HL-60 (cell line): ENCODE measurements around the gene SERPIND1.
"Not testable (repeated sequence)": the region's sequence is repeated elsewhere in the genome, so short reads cannot be mapped to it uniquely, and the experiment has no call there.

Experiments
- DNase-seq, 2 experiments: peaks; one replicate each; pipeline ENCODE4 v3.0.0-alpha.2; 2010 to 2020; ENCODE audit warnings: low read depth in 1 of 2, low spot score in 1 of 2
- H3K27ac ChIP-seq: fragments of 250-450 bp; sonication (Bioruptor Pico); replicated peaks from 2 replicates; pipeline ENCODE4 v1.5.1; 2020; ENCODE audit warnings: mild to moderate bottlenecking, moderate library complexity
- H3K27me3 ChIP-seq: fragments of 250-450 bp; sonication (Bioruptor Pico); 2 replicates; pipeline ENCODE4 v1.5.1; 2021; ENCODE audit warnings: mild to moderate bottlenecking, moderate library complexity; ENCODE audit not compliant: insufficient read depth, poor library complexity, severe bottlenecking
- H3K4me3 ChIP-seq: replicated peaks from 2 replicates; pipeline ENCODE4 v1.5.1; 2011; ENCODE audit warnings: mild to moderate bottlenecking, control low read depth, low read length; ENCODE audit not compliant: insufficient read depth
- GABPA ChIP-seq: IDR thresholded peaks from 2 replicates; pipeline ENCODE4 v1.6.1; 2012; ENCODE audit warnings: low read depth
- POLR2AphosphoS5 ChIP-seq: IDR thresholded peaks from 2 replicates; pipeline ENCODE4 v1.6.1; 2012; ENCODE audit warnings: low read depth
- SPI1 ChIP-seq: IDR thresholded peaks from 2 replicates; pipeline ENCODE4 v1.6.1; 2012; ENCODE audit warnings: low read depth, mild to moderate bottlenecking, borderline replicate concordance
- TF ChIP-seq, protein P1 (sequence below): IDR thresholded peaks from 2 replicates; pipeline ENCODE4 v1.6.1; 2012; ENCODE audit warnings: low read depth; ENCODE audit not compliant: insufficient replicate concordance
- TF ChIP-seq, protein P2 (sequence below): IDR thresholded peaks from one replicate; pipeline ENCODE4 v1.5.1; 2011; ENCODE audit warnings: low read length, control low read depth, inconsistent platforms; ENCODE audit not compliant: insufficient read depth

Gene SERPIND1

DNA sequence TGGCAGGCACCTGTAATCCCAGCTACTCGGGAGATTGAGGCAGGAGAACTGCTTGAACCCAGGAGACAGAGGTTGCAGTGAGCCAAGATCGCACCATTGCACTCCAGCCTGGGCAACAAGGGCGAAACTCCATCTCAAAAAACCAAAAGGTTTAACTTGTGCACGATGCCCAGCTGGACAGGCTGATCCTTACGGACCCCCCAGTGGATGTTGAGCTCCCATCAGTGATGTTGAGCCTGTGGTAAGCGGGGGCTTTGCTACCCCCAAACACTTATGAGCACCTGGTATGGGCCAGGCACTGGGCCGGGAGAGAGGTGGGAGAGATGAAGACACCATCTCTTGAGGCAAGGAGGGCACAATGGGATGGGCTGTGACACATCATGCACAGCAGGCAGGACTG lies 7.4 kb upstream of the SERPIND1 start:
- TF ChIP-seq POLR2AphosphoS5 = no peak
- TF ChIP-seq GABPA = no peak
- TF ChIP-seq, protein P1, sequence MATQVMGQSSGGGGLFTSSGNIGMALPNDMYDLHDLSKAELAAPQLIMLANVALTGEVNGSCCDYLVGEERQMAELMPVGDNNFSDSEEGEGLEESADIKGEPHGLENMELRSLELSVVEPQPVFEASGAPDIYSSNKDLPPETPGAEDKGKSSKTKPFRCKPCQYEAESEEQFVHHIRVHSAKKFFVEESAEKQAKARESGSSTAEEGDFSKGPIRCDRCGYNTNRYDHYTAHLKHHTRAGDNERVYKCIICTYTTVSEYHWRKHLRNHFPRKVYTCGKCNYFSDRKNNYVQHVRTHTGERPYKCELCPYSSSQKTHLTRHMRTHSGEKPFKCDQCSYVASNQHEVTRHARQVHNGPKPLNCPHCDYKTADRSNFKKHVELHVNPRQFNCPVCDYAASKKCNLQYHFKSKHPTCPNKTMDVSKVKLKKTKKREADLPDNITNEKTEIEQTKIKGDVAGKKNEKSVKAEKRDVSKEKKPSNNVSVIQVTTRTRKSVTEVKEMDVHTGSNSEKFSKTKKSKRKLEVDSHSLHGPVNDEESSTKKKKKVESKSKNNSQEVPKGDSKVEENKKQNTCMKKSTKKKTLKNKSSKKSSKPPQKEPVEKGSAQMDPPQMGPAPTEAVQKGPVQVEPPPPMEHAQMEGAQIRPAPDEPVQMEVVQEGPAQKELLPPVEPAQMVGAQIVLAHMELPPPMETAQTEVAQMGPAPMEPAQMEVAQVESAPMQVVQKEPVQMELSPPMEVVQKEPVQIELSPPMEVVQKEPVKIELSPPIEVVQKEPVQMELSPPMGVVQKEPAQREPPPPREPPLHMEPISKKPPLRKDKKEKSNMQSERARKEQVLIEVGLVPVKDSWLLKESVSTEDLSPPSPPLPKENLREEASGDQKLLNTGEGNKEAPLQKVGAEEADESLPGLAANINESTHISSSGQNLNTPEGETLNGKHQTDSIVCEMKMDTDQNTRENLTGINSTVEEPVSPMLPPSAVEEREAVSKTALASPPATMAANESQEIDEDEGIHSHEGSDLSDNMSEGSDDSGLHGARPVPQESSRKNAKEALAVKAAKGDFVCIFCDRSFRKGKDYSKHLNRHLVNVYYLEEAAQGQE = no peak
- TF ChIP-seq, protein P2, sequence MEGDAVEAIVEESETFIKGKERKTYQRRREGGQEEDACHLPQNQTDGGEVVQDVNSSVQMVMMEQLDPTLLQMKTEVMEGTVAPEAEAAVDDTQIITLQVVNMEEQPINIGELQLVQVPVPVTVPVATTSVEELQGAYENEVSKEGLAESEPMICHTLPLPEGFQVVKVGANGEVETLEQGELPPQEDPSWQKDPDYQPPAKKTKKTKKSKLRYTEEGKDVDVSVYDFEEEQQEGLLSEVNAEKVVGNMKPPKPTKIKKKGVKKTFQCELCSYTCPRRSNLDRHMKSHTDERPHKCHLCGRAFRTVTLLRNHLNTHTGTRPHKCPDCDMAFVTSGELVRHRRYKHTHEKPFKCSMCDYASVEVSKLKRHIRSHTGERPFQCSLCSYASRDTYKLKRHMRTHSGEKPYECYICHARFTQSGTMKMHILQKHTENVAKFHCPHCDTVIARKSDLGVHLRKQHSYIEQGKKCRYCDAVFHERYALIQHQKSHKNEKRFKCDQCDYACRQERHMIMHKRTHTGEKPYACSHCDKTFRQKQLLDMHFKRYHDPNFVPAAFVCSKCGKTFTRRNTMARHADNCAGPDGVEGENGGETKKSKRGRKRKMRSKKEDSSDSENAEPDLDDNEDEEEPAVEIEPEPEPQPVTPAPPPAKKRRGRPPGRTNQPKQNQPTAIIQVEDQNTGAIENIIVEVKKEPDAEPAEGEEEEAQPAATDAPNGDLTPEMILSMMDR = no peak
- TF ChIP-seq SPI1 = no peak
- no peak for DNase-seq
- H3K27ac ChIP-seq = no peak overlapping the region
- no peaks in the 10 kb centered on the region for H3K27me3 ChIP-seq
- H3K4me3 ChIP-seq = no peak overlapping the region

DNA sequence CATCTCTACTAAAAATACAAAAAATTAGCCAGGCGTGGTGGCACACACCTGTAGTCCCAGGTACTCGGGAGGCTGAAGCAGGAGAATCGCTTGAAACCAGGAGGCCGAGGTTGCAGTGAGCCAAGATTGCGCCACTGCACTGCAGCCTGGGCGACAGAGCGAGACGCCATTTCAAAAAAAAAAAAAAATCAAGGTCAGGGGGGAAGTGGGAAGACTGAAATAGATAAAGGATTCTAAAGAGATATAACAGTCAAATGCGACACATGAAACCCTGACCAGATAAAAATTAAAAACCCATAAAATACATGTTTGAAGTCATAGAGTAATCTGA lies 4.5 kb upstream of the SERPIND1 start:
- H3K27ac ChIP-seq, H3K27me3 ChIP-seq, H3K4me3 ChIP-seq, DNase-seq: not testable (repeated sequence)

DNA sequence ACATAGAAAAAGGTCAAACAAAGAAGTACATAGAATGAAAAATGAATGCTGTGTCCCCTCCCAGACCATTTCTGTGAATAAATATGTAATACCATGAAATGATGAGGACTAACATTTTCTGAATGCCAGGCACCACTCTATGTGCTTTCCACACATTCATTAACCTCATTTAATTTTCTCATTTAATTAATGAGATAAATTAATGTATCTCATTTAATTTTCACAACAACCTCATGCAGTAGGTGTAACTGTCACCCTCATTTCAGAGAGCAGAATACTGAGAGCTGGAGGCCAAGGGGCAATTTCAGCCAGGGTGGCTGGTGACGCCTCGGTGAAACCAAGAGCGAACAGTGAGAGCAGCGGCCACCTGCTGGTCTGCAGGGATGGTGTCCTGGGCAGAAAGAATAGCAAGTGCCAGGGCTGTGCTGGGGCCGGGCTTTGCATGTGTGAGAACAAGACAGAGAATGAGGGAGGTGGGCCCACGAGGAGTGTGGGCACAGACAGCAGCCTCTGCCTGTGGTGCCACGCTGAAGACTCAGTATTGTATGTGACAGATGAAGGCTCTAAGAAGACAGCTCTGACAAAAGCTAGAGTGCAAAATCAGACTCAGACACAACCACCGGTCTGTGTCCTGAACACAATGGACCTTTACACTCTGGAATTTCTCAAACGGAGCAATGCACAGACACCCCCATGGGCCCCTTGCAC lies 1.8 kb upstream of the SERPIND1 start:
- H3K27me3 ChIP-seq = no peaks in the 10 kb centered on the region
- TF ChIP-seq GABPA (no peak), POLR2AphosphoS5 (no peak), SPI1 (no peak)
- TF ChIP-seq, protein P2 = no peak
- H3K27ac ChIP-seq = no peak overlapping the region
- H3K4me3 ChIP-seq = no peak overlapping the region
- DNase-seq = no peak

DNA sequence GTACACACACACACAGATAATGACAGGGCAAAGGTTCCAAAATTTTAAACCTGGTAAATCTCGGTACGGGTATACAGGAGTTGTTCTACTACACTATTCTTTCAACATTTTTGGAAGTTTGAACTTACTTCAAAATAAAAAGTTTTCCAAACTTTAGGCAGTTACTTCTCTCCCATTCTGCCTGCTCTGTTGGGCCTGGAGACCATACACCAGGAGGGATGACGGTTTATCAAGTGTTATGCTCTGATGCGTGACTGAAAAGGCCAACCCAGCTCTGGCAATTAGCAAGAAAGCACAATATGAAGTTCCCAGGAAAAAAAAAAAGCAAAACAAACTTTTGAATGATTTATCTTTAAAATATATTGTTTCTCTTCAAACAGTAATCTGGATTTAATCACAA lies 969 bp downstream of the SERPIND1 start:
- DNase-seq = no peak
- no peak overlapping the region for H3K4me3 ChIP-seq
- H3K27me3 ChIP-seq = no peaks in the 10 kb centered on the region
- TF ChIP-seq SPI1 (no peak), POLR2AphosphoS5 (no peak), GABPA (no peak)
- TF ChIP-seq, protein P2 = no peak
- TF ChIP-seq, protein P1 = no peak
- H3K27ac ChIP-seq = no peak overlapping the region
